ENCODE data around the gene FAM193A.

FAM193A gene

DNA sequence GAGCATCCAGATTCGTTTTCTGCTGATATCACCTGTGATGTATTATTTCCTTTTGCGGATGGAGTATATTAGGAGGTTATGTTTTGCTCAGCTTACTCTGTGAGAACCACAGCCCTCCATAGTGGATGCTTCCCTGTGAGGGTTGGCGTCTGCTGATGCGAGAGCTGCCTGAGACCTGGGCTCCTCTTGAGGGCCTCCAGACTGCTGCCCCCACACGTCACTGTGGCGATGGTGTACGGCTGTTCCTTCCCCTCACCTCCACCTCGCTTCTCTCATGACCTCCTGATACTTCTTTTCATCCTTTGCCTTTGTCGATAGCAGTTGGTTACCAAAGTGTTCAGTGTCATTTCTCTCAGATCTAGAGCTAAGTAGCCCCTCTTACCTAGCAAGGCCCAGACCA is 148.0 kb downstream of the FAM193A start:
- no peak overlapping the region for H3K4me3 ChIP-seq (ENCODE audit: low read length)
- DNase-seq (ENCODE audit: low read depth), result no peak
- TF ChIP-seq, protein P1, sequence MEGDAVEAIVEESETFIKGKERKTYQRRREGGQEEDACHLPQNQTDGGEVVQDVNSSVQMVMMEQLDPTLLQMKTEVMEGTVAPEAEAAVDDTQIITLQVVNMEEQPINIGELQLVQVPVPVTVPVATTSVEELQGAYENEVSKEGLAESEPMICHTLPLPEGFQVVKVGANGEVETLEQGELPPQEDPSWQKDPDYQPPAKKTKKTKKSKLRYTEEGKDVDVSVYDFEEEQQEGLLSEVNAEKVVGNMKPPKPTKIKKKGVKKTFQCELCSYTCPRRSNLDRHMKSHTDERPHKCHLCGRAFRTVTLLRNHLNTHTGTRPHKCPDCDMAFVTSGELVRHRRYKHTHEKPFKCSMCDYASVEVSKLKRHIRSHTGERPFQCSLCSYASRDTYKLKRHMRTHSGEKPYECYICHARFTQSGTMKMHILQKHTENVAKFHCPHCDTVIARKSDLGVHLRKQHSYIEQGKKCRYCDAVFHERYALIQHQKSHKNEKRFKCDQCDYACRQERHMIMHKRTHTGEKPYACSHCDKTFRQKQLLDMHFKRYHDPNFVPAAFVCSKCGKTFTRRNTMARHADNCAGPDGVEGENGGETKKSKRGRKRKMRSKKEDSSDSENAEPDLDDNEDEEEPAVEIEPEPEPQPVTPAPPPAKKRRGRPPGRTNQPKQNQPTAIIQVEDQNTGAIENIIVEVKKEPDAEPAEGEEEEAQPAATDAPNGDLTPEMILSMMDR (conservative IDR thresholded peaks at IDR 0.05; ENCODE audit: low read length), result no peak

GRCh38 chr4:2685541-2685940 is 149.1 kb downstream of the FAM193A start:
- H3K4me3 ChIP-seq (ENCODE audit: low read length), result no peak overlapping the region
- TF ChIP-seq, protein P1 (conservative IDR thresholded peaks at IDR 0.05; ENCODE audit: low read length), result no peak

GRCh38 chr4:2686379-2687265 is 150.2 kb downstream of the FAM193A start:
- H3K4me3 ChIP-seq (ENCODE audit: low read length), result no peak overlapping the region
- DNase-seq (ENCODE audit: low read depth), result no peak
- TF ChIP-seq, protein P1 (conservative IDR thresholded peaks at IDR 0.05; ENCODE audit: low read length), result no peak

More at GRCh38 chr4:2685541-2685940, 149.1 kb downstream of the FAM193A start:
- peak; percentile 34 for DNase-seq (ENCODE audit: low read depth)

GRCh38 chr4:2688281-2688680 is 151.8 kb downstream of the FAM193A start:
- H3K4me3 ChIP-seq (ENCODE audit: low read length), result no peak overlapping the region
- DNase-seq (ENCODE audit: low read depth), result no peak
- TF ChIP-seq, protein P1 (conservative IDR thresholded peaks at IDR 0.05; ENCODE audit: low read length), result no peak

DNA sequence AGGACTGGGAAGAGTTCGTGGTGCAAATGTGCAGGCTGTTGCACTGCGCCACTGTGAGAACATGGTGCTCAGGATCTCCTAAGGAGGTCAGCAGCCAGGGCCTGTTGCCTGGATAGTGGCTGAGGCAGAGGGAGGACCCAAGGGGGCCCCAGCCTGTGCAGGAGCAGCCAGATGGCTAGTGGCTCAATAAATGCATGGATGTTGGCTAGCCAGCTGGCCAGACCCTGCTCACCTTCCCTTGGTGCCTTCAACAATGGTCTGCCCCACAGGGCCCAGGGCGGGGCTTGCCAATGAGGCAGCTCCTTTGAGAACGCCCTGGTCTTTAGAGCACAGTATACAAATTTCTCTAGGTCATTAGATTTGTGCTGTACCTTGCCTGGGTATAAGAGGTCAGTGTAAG is 152.2 kb downstream of the FAM193A start:
- DNase-seq (ENCODE audit: low read depth), result no peak
- TF ChIP-seq, protein P1 (conservative IDR thresholded peaks at IDR 0.05; ENCODE audit: low read length), result no peak

GRCh38 chr4:2689114-2689513 is 152.7 kb downstream of the FAM193A start:
- H3K4me3 ChIP-seq (ENCODE audit: low read length), result no peak overlapping the region
- no peak for DNase-seq (ENCODE audit: low read depth)
- TF ChIP-seq, protein P1 (conservative IDR thresholded peaks at IDR 0.05; ENCODE audit: low read length), result no peak

More for the DNA sequence above, 152.2 kb downstream of the FAM193A start:
- H3K4me3 ChIP-seq (ENCODE audit: low read length), result no peak overlapping the region
